ENCODE data around the gene SPNS2.

The SPNS2 gene

GRCh38 chr17:4480929-4481898 is 17.5 kb upstream of the SPNS2 start:
- DNase-seq, result no peak

- DNase-seq, result no peak
Measured at GRCh38 chr17:4482338-4483011, 16.2 kb upstream of the SPNS2 start.

- no peak for DNase-seq
Measured at GRCh38 chr17:4483012-4483840, 15.5 kb upstream of the SPNS2 start.

GRCh38 chr17:4485676-4486646 is 12.7 kb upstream of the SPNS2 start:
- DNase-seq, result no peak

GRCh38 chr17:4487296-4487695 is 11.4 kb upstream of the SPNS2 start:
- DNase-seq, result no peak

GRCh38 chr17:4487820-4488716 is 10.6 kb upstream of the SPNS2 start:
- DNase-seq, result no peak

GRCh38 chr17:4488989-4489595 is 9.6 kb upstream of the SPNS2 start:
- DNase-seq, result no peak

- DNase-seq, result no peak
Measured at GRCh38 chr17:4490109-4490591, 8.5 kb upstream of the SPNS2 start.

- no peak for DNase-seq
Measured at GRCh38 chr17:4490637-4491061, 8.0 kb upstream of the SPNS2 start.

GRCh38 chr17:4492721-4493561 is 5.7 kb upstream of the SPNS2 start:
- DNase-seq, result no peak

- no peak for DNase-seq
Measured at GRCh38 chr17:4497101-4497824, 1.4 kb upstream of the SPNS2 start.

- DNase-seq, result no peak
Measured at GRCh38 chr17:4499431-4500190, 930 bp downstream of the SPNS2 start.

- DNase-seq, result no peak
Measured at GRCh38 chr17:4500191-4500571, 1.5 kb downstream of the SPNS2 start.

GRCh38 chr17:4501295-4501949 is 2.7 kb downstream of the SPNS2 start:
- DNase-seq, result no peak

GRCh38 chr17:4502466-4503154 is 3.9 kb downstream of the SPNS2 start:
- DNase-seq, result no peak

- DNase-seq, result no peak
Measured at GRCh38 chr17:4503283-4504025, 4.8 kb downstream of the SPNS2 start.

Measured in GOT3 (cell line).